ENCODE measurements around the gene CACNG7.
A peak's percentile ranks its signal among the peaks of the same experiment; 100 is the strongest.

The CACNG7 gene

DNA sequence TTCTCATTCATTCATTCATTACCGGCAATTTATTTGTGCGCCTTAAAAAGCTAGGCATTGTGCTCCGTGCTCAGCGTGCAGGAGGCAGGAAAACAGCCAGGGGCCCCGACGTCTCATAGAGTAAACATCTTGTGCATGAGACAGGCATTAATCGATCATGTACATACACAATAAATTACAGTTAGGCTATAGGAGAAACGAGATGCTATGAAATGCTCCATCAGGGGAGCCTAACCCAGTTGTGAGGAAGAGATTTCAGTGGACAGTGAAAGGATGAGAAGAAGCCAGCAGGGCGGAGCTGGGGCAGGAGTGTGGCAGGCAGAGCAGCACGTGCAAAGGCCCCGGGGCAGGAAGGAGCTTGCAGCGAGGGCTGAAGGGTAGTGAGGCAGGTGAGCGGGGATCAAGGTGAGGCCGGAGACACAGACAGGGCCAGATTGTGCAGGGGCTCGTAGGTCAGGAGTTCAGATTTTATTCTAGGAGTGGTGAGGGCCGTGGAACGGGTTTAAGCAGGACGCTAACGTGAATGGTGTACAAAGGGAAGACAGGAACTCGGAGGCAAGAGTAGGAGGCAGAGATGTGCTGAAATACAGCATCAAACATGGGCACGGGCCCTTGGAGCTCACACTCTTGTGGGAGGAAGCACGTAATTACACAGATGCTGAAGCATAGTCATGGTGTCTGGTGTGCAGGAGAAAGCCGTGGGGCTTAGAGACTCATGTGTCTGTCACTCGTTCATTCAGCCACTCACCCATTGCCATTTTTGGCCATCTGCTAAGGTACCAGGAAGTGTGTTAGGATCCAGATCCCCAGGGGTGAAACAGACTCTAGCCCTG, 74.6 kb downstream of the CACNG7 start:
- no peak for DNase-seq

DNA sequence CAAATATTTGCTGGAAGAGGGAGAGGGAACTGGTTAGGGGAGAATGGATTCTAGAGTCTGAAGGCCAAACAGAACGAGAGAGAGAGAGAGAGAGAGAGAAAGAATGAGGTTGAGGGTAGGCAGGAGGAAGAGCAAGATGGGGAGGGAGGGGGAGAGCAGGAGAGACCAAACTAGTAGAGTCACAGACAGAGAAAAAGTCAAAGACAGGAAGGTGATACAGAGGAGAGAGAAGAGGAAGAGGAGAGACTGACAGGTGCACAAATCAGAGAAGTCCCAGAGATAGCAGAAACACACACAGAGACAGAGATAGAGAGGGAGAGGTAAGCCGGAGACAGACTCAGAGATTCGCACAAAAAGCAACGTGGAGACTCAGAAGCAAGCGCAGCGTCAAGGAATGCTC, 76.8 kb downstream of the CACNG7 start:
- DNase-seq = no peak

- no peak for DNase-seq
Observed at GRCh38 chr19:53988981-53989380, 79.9 kb downstream of the CACNG7 start.

DNA sequence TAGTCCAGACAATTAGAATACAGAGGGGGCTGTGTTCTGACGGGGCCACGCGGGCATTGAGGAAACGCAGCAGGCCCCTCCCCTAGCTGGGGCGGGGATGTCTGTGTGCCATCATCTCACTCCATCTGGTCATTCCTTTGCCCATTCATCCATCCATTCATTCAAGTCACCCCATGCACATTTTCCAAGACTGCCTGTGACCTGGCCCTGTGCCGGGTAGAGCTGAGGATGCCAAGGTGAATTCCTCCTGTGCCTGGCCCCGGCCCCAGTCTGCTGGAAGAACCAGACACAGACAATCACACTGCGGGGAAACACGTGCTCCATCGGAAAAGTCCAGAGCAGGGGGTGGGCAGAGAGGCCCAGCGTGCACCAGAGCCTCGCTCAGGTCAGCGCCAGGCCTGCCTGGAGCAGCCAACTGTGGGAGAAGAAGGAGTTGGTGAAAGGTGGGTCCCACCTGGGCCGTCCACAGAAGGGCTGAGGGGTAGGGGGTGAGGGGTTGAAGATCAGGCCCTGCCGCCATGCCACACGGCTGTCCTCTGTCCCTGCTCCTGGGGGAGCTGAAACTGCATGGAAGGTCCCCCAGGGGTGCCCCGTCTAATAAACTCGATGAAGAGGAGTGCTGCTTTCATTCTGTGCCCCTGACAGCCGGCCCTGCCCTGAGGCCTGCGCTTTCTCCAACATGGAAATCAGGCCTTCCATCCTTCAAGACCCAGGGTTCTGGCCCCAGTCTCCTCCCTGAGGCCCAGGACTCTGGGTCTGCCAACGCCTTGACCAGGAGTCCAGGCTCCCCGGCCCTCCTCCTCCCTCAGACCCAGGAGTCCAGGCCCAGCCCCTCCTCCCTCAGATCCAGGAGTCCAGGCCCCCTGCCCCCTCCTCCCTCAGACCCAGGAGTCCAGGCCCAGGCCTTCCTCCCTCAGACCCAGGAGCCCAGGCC, 80.8 kb downstream of the CACNG7 start:
- DNase-seq = no peak

DNA sequence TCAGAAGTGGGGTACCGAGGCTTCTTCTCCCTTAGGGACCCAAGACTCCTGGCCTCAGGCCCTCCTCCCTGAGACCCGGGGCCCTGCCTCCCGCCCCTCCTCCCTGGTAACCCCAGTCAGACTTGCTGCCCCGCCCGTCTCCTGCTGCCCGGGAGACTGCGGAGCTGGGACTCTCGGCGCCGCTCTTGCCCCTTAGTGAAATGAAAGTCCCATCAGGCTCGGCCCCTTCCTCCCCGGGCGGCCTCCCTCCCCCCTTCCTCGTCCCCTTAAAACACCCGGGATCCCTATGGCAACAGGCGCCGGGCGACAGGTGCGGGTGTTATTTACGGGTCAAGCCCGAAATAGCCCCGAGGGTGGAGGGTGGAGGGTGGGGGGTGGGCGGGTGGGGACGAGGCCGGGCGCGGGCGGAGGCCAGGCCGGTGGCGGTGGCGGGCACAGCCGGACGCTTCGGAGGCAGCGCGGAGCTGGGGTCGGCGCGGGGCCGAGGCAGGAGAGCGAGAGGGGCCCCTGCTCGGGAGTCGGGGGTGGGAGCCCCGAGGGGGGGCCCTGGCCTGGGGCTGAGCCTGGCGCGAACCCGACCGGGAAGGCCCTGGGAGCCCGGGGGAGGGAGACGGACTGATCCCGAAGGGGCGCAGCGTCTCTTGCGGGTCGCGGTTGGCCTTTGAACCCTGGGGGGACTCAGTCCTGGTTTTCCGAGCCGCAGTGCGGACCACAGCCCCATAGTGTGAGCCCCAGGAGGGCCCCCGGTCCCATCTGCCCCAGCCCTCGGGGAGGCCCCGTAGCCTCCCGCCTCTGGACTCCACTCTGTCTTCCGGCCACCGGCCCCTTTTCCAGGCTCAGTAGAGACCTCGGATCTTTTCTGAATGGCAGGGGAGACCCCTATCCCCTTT, 82.4 kb downstream of the CACNG7 start, which contains the start of gene CACNG6:
Gene CACNG6, plus strand, starts transcription at position 414 of the 890 bp plus-strand sequence. CDS start 1,241 bp downstream, outside the sequence.
- peak in 1 of 2 experiments; percentile 53 for DNase-seq

- DNase-seq = no peak
Observed at GRCh38 chr19:53992211-53992610, 83.1 kb downstream of the CACNG7 start.

DNA sequence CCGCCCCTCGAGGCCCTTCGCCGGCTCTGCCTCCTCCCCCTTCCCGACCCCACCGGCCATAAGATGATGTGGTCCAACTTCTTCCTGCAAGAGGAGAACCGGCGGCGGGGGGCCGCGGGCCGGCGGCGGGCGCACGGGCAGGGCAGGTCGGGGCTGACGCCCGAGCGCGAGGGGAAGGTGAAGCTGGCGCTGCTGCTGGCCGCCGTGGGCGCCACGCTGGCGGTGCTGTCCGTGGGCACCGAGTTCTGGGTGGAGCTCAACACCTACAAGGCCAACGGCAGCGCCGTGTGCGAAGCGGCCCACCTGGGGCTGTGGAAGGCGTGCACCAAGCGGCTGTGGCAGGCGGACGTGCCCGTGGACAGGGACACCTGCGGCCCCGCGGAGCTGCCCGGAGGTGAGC, 83.7 kb downstream of the CACNG7 start:
- no peak for DNase-seq

- no peak for DNase-seq
Observed at GRCh38 chr19:53993448-53993847, 84.4 kb downstream of the CACNG7 start.

Measured in SW 1271 (cell line).